SJSA1 (cell line): ENCODE results near the gene NOC2L. TPM values are rescaled to one million over a fixed set of nuclear protein-coding genes. Genes with fewer than 3 reads are reported as not detected.

Experiments
- DNase-seq, 2 experiments: peaks; one replicate each; pipeline ENCODE4 v3.0.0-alpha.2; 2015 to 2020; ENCODE audit warnings: low spot score in 2 of 2, low read depth in 1 of 2
- H3K27ac ChIP-seq: fragments of 250-450 bp; sonication (Bioruptor Pico); 2 replicates; pipeline ENCODE4 v1.5.1; 2020; ENCODE audit warnings: mild to moderate bottlenecking, moderate library complexity
- H3K27me3 ChIP-seq: fragments of 250-450 bp; sonication (Bioruptor Pico); replicated peaks from 2 replicates; pipeline ENCODE4 v1.5.1; 2020; ENCODE audit warnings: mild to moderate bottlenecking, moderate library complexity
- H3K36me3 ChIP-seq: fragments of 250-450 bp; sonication (Bioruptor Pico); 2 replicates; pipeline ENCODE4 v1.5.1; 2020; ENCODE audit warnings: mild to moderate bottlenecking
- H3K4me1 ChIP-seq: fragments of 250-450 bp; sonication (Bioruptor Pico); replicated peaks from 2 replicates; pipeline ENCODE4 v1.6.1; 2021; ENCODE audit warnings: mild to moderate bottlenecking
- H3K4me3 ChIP-seq: fragments of 250-450 bp; sonication (Bioruptor Pico); 2 replicates; pipeline ENCODE4 v1.5.1; 2020; ENCODE audit warnings: mild to moderate bottlenecking
- H3K9me3 ChIP-seq: fragments of 250-450 bp; sonication (Bioruptor Pico); replicated peaks from 2 replicates; pipeline ENCODE4 v1.5.1; 2020; ENCODE audit warnings: mild to moderate bottlenecking
- total RNA-seq: library from RNA; depleted of rRNA; stranded (reverse); fragments of >200 nt; shearing (Covaris generic); gene quantifications from 2 replicates; pipeline ENCODE4 v1.2.3, GENCODE V29; 2014; rRNA removed

NOC2L gene
- total RNA-seq, 1 experiment from 2014 or later = 129 TPM

DNA sequence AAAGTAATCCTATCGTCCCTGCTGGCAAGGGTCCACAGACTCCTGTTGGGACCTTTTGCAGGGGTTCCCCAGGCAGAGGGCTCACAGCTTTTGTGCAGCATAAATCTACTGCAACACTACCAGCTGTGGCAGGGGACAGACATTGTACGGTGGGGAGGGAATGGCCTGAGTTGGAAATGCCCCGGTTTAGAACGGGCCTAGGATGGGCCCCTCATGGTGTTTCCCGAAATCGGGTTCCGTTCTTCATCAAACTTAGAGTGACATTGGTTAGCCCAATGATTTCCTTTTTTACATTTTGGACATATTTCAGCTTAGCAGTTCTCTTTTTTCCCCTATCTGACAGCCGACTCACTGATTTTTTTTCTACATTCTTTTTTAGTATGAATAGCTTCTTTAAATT is 61.8 kb downstream of the NOC2L start:
- H3K4me1 ChIP-seq = no peaks in the 10 kb centered on the region

More for the DNA sequence above, 61.8 kb downstream of the NOC2L start:
- Histone ChIP-seq H3K4me3 (no peak overlapping the region), H3K36me3 (no peaks in the 10 kb centered on the region), H3K9me3 (no peaks in the 10 kb centered on the region), H3K27me3 (peaks cover 9% of the 10 kb centered on the region), H3K27ac (no peak overlapping the region)
- peak in 1 of 2 experiments; percentile 20 for DNase-seq

Other genes with a start within 250 kb of the NOC2L start
- gene SAMD11, start 35.3 kb downstream of the NOC2L start, total RNA-seq = 232 and 256 TPM in 2 replicates
- 7.2 and 11.5 TPM in 2 replicates for gene KLHL17, start 1.3 kb upstream of the NOC2L start, total RNA-seq
- gene PLEKHN1, start 7.2 kb upstream of the NOC2L start, total RNA-seq = 0.34 TPM in 1 of 2 replicates, not detected in the other
- 0.11 TPM in 1 of 2 replicates, not detected in the other for gene PERM1, start 22.8 kb upstream of the NOC2L start, total RNA-seq
- gene HES4, start 40.8 kb upstream of the NOC2L start, total RNA-seq = 55.3 and 68.7 TPM in 2 replicates
- gene ISG15, start 54.2 kb upstream of the NOC2L start, total RNA-seq = 201 and 353 TPM in 2 replicates
- gene AGRN, start 60.9 kb upstream of the NOC2L start, total RNA-seq = 53.8 and 55.9 TPM in 2 replicates
- not detected in 2 replicates for gene RNF223, start 115.0 kb upstream of the NOC2L start, total RNA-seq
- 11.1 and 15.4 TPM in 2 replicates for gene C1orf159, start 156.8 kb upstream of the NOC2L start, total RNA-seq
- not detected in 2 replicates for gene TTLL10, start 214.6 kb upstream of the NOC2L start, total RNA-seq
- gene TNFRSF18, start 247.3 kb upstream of the NOC2L start, total RNA-seq = not detected in 2 replicates